Measurements from ENCODE around the gene RIN2.

Gene RIN2

DNA sequence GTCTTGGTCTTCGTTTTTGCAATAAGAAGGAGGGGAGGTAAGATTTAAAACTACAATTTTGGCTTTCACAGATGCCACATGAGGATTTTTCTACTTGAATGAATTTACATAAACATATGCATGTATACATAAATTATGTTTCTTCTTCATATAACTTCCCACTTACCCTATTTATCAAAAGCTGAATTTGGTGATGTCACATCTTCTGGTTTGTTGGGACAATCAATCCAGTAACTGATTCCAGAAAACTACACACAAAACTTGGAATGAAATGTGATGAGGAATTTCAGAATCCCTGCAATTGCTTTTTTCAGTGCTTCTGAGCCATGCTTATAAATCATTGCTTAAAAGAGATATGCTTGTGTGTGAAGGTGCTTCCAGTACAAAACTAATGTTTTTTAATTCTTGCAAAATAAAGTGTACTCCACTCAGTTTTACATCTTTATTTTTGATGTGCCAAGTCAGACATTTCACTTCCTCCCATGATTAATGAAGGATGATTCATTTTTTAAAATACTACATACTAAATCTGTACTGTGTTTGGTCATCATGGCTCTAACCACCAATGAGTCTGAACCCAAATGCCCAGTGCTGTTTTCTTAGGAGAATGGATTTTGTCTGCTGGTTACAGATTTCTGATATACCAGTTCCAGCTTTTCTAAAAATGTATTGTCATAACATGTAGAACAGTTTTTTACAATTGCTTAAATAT is 32.1 kb upstream of the RIN2 start:
- Histone ChIP-seq H3K9ac (ENCODE audit: low read length) (no peak overlapping the region), H3K4me3 (ENCODE audit: low read depth, low read length, poor library complexity, severe bottlenecking) (no peak overlapping the region), H3K4me2 (ENCODE audit: low read length) (no peak overlapping the region), H3K27me3 (ENCODE audit: insufficient read depth, low read length) (no peaks in the 10 kb centered on the region), H2AFZ (ENCODE audit: low read length) (no peak overlapping the region), H3K9me3 (ENCODE audit: low read length) (no peaks in the 10 kb centered on the region), H3K36me3 (ENCODE audit: insufficient read depth, low read length) (no peaks in the 10 kb centered on the region), H3K9me2 (ENCODE audit: low read depth, low read length) (no peaks in the 10 kb centered on the region), H4K20me1 (ENCODE audit: insufficient read depth, low read length) (no peaks in the 10 kb centered on the region), H3F3A (ENCODE audit: insufficient read depth, low read length) (no peaks in the 10 kb centered on the region), H3K79me2 (ENCODE audit: insufficient read depth, low read length) (no peaks in the 10 kb centered on the region), H3K27ac (ENCODE audit: low read depth, low read length, poor library complexity, severe bottlenecking) (no peak overlapping the region), H3K4me1 (ENCODE audit: insufficient read depth, low read length, severe bottlenecking) (no peaks in the 10 kb centered on the region)
- no peak for TF ChIP-seq EZH2 (IDR thresholded peaks at IDR 0.05; ENCODE audit: borderline replicate concordance, low read length)
- TF ChIP-seq, protein P1, sequence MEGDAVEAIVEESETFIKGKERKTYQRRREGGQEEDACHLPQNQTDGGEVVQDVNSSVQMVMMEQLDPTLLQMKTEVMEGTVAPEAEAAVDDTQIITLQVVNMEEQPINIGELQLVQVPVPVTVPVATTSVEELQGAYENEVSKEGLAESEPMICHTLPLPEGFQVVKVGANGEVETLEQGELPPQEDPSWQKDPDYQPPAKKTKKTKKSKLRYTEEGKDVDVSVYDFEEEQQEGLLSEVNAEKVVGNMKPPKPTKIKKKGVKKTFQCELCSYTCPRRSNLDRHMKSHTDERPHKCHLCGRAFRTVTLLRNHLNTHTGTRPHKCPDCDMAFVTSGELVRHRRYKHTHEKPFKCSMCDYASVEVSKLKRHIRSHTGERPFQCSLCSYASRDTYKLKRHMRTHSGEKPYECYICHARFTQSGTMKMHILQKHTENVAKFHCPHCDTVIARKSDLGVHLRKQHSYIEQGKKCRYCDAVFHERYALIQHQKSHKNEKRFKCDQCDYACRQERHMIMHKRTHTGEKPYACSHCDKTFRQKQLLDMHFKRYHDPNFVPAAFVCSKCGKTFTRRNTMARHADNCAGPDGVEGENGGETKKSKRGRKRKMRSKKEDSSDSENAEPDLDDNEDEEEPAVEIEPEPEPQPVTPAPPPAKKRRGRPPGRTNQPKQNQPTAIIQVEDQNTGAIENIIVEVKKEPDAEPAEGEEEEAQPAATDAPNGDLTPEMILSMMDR (IDR thresholded peaks at IDR 0.05; ENCODE audit: low read length), result no peak

DNA sequence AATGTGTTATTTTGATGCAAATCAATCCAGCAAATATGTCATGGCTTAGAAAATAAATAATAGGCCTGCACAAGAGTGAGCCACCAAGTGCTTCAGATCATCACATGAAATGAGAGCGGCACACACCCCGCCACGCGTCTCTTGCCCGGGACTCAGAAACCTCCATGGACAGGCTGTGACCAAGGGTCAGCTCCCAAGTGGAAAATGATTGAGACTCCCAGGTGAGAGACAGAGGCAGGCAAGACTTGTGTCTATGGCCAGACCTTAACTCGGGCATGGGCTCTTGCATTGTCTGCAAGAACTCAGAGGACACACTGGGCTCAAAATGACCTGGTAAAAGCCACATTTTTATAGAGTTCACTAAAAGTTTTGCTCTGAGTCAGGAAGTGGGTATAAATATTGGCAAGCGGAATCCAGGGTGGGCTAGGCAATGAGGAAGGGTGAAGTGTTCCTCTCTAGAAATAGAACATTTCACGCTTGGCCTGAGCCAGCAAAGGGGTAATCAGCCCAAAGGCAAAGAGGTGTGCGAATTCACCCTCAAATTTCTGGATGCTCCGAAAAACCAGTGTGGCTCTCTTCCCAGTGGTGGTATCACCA is 30.7 kb upstream of the RIN2 start:
- H3K4me3 ChIP-seq (ENCODE audit: low read depth, low read length, poor library complexity, severe bottlenecking), result no peak overlapping the region
- no peak overlapping the region for H2AFZ ChIP-seq (ENCODE audit: low read length)
- H3K9ac ChIP-seq (ENCODE audit: low read length), result no peak overlapping the region
- H3K27ac ChIP-seq (ENCODE audit: low read depth, low read length, poor library complexity, severe bottlenecking), result no peak overlapping the region
- H3K79me2 ChIP-seq (ENCODE audit: insufficient read depth, low read length), result no peaks in the 10 kb centered on the region
- H3K27me3 ChIP-seq (ENCODE audit: insufficient read depth, low read length), result no peaks in the 10 kb centered on the region
- H3K9me2 ChIP-seq (ENCODE audit: low read depth, low read length), result no peaks in the 10 kb centered on the region
- TF ChIP-seq EZH2 (IDR thresholded peaks at IDR 0.05; ENCODE audit: borderline replicate concordance, low read length), result no peak
- TF ChIP-seq, protein P1 (IDR thresholded peaks at IDR 0.05; ENCODE audit: low read length), result no peak
- H3F3A ChIP-seq (ENCODE audit: insufficient read depth, low read length), result no peaks in the 10 kb centered on the region
- H3K4me1 ChIP-seq (ENCODE audit: insufficient read depth, low read length, severe bottlenecking), result no peaks in the 10 kb centered on the region
- no peak overlapping the region for H3K4me2 ChIP-seq (ENCODE audit: low read length)
- no peaks in the 10 kb centered on the region for H3K9me3 ChIP-seq (ENCODE audit: low read length)
- H3K36me3 ChIP-seq (ENCODE audit: insufficient read depth, low read length), result no peaks in the 10 kb centered on the region
- no peaks in the 10 kb centered on the region for H4K20me1 ChIP-seq (ENCODE audit: insufficient read depth, low read length)

DNA sequence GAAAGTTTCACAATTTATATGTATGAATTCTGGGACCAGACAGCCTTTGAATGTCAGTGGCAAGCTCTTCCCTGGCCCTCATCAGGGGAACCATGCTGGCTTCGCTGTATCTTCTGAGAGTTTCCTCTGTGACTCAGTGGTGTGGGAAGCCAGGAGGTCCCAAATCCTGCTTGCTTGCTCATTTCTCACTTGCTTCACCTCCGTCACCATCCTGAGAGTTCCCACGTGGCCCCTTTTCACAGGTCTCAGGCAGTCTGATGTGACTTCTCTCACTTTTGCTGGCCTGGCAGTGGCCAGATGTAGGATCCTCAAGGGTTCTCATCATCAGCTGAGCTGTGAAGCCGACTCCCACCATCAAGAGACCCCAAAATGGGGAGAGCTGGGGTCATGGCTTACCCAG is 28.4 kb upstream of the RIN2 start:
- Histone ChIP-seq H3K9me2 (ENCODE audit: low read depth, low read length) (no peaks in the 10 kb centered on the region), H3K9me3 (ENCODE audit: low read length) (no peaks in the 10 kb centered on the region), H3K4me1 (ENCODE audit: insufficient read depth, low read length, severe bottlenecking) (no peaks in the 10 kb centered on the region), H3K27ac (ENCODE audit: low read depth, low read length, poor library complexity, severe bottlenecking) (no peak overlapping the region), H3F3A (ENCODE audit: insufficient read depth, low read length) (no peaks in the 10 kb centered on the region), H4K20me1 (ENCODE audit: insufficient read depth, low read length) (no peaks in the 10 kb centered on the region), H2AFZ (ENCODE audit: low read length) (no peak overlapping the region), H3K9ac (ENCODE audit: low read length) (no peak overlapping the region), H3K4me3 (ENCODE audit: low read depth, low read length, poor library complexity, severe bottlenecking) (no peak overlapping the region), H3K36me3 (ENCODE audit: insufficient read depth, low read length) (no peaks in the 10 kb centered on the region), H3K4me2 (ENCODE audit: low read length) (no peak overlapping the region), H3K79me2 (ENCODE audit: insufficient read depth, low read length) (no peaks in the 10 kb centered on the region), H3K27me3 (ENCODE audit: insufficient read depth, low read length) (no peaks in the 10 kb centered on the region)
- no peak for TF ChIP-seq EZH2 (IDR thresholded peaks at IDR 0.05; ENCODE audit: borderline replicate concordance, low read length)

Measured in OCI-LY1 (cell line).